ENCODE data around the gene TGFB3.

TGFB3 gene

DNA sequence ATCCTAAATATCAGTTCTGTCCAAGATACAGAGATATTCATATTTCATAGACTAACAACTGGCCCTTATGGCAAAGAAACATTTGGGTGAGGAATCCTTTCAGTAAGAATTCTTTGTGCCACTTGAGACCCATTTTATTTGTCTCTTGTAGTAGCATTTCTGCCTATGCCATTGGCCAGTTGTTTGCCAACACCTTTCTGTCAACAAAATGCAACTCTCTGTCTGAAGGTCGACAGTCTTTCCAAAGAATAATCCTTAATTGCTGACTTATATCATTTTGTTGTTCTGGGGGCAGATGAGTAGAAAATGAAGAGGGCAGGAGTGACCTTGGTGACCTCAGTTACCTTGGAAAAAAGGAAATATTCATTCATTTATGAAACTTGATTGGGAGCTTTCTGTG lies 14.7 kb upstream of the TGFB3 start:
- Mint-ChIP-seq H3K27me3 (no peaks in the 10 kb centered on the region), H3K9me3 (no peaks in the 10 kb centered on the region), H3K4me3 (no peak overlapping the region), H3K36me3 (ENCODE audit: low read depth) (peaks cover 53% of the 10 kb centered on the region), H3K27ac (no peak overlapping the region), H3K4me1 (ENCODE audit: low read depth) (no peaks in the 10 kb centered on the region)

- H3K36me3 Mint-ChIP-seq (ENCODE audit: low read depth): peaks cover 46% of the 10 kb centered on the region
- no peaks in the 10 kb centered on the region for H3K4me1 Mint-ChIP-seq (ENCODE audit: low read depth)
- H3K27me3 Mint-ChIP-seq: no peaks in the 10 kb centered on the region
- no peaks in the 10 kb centered on the region for H3K9me3 Mint-ChIP-seq
- no peak overlapping the region for H3K27ac Mint-ChIP-seq
- no peak overlapping the region for H3K4me3 Mint-ChIP-seq
These were observed 13.7 kb upstream of the TGFB3 start for GRCh38 chr14:75995372-75996041.

GRCh38 chr14:75993567-75994041 lies 11.8 kb upstream of the TGFB3 start:
- Mint-ChIP-seq H3K9me3 (no peaks in the 10 kb centered on the region), H3K4me1 (ENCODE audit: low read depth) (no peaks in the 10 kb centered on the region), H3K4me3 (no peak overlapping the region), H3K27ac (no peak overlapping the region), H3K36me3 (ENCODE audit: low read depth) (peaks cover 50% of the 10 kb centered on the region), H3K27me3 (no peaks in the 10 kb centered on the region)

DNA sequence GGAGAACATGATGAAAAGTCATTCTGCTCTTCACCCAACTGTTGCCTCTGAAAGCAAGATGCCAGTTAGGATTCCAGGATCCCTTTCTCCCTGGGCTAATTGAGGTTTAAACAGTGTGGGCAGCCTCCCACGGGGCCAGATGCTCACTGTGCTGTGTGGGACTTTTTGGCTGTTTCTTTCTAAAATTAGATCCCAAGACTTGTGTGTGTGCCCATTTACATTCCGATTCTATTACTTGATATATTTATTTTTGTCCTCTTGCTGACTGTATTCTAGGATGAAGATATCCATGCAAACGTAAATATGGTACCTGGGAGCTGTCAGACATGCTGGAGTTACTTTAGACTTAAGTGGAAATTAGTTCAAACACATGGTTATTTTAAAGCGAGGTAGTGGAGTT lies 10.0 kb upstream of the TGFB3 start:
- Mint-ChIP-seq H3K36me3 (ENCODE audit: low read depth) (peaks cover 39% of the 10 kb centered on the region), H3K4me1 (ENCODE audit: low read depth) (peaks cover under 1% of the 10 kb centered on the region), H3K4me3 (no peak overlapping the region), H3K27ac (no peak overlapping the region), H3K9me3 (no peaks in the 10 kb centered on the region), H3K27me3 (no peaks in the 10 kb centered on the region)

DNA sequence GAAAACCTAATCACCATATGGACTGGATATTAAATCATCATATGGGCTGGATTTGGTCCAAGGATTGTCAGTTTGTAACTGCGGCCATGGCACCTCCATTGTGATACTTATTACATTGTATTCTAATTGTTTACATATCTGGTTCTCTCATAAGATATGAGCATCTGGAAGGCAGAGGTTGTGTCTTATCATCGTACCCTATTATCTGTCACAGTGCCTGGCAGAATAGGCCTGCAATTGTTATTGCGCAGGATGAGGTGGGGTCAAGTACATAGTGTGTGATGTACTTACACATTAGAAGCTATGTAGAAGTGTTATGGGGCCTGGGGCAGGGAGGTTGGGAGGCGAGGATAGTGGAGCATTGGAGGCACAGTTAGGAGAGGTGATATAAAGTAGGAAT lies 8.5 kb upstream of the TGFB3 start:
- Mint-ChIP-seq H3K27me3 (no peaks in the 10 kb centered on the region), H3K4me3 (no peak overlapping the region), H3K36me3 (ENCODE audit: low read depth) (peaks cover 26% of the 10 kb centered on the region), H3K27ac (no peak overlapping the region), H3K4me1 (ENCODE audit: low read depth) (peaks cover 12% of the 10 kb centered on the region), H3K9me3 (no peaks in the 10 kb centered on the region)

DNA sequence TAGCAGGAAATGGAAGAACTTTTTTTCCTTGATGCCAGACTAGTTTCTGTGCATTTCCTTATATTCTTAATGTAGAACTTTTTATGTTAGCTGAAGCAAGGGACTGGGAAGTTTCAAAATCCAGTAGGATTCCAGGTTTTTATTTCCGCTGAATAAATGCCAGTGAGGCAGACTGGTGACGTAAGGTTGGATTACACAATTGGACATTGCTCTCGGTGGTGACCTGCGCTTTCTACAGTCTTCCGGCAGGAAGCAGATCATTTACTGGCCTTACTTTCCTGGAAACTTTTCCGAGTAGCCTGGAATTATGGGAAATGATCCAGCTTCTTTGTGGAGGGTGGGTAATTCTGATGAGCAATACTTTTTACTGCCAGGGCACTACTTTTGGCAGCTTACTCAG lies 7.3 kb upstream of the TGFB3 start:
- Mint-ChIP-seq H3K27ac (no peak overlapping the region), H3K27me3 (no peaks in the 10 kb centered on the region), H3K9me3 (no peaks in the 10 kb centered on the region), H3K4me3 (no peak overlapping the region), H3K4me1 (ENCODE audit: low read depth) (peaks cover 13% of the 10 kb centered on the region), H3K36me3 (ENCODE audit: low read depth) (peaks cover 16% of the 10 kb centered on the region)

DNA sequence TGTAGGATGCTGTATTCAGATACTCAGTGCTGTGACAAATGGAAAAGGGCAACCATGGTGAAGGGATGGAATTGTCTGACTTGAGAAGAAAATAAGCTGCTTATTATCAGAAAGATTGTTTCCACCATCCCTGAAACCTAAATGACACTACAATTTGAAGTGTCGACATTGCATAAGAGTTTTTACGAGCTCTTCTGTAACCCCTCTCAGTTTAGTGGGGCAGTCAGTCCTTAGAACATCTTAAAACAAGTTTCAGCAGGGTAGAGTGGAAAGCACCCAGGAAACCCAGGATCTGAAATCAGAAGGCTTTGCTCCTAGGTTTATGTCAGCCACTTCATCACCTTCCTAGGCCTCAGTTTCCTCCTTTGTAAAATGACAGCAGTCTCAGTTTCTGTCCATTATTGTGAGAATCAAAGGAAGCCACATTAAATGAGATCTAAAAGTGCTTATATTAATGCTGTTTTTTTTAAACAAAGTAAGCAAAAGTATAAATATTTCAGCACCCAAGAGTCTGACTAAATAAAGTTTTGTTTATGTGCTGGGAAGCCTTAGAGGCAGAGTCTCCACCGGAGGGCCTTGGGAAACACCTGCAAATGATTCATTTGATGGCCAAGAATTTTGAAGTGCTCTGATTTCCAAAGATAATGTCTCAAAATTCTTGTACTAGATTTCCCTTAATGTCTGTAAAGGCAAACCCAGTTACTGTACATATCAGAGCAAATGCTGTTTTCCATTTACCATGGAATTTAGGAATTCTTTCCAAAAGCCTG lies 5.6 kb upstream of the TGFB3 start:
- Mint-ChIP-seq H3K27me3 (no peaks in the 10 kb centered on the region), H3K4me3 (no peak overlapping the region), H3K9me3 (no peaks in the 10 kb centered on the region), H3K4me1 (ENCODE audit: low read depth) (peaks cover 18% of the 10 kb centered on the region), H3K36me3 (ENCODE audit: low read depth) (peaks cover 14% of the 10 kb centered on the region), H3K27ac (no peak overlapping the region)

DNA sequence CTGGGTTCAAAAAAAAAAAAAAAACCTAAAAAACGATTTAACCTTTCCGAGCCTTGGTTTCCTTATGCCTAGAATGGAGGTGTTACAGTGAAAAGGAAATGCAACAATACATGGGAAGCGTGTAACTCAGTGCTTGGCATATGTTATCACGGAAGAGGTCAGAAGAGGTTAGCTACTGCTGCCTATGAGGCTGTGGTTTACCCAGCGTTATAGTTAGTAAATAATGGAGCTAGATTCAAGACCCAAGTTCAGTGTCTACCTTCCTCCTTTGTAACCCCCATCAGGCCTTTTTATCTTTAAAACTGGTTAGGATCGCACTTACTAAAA lies 4.6 kb upstream of the TGFB3 start:
- H3K9me3 Mint-ChIP-seq: no peaks in the 10 kb centered on the region

GRCh38 chr14:75985618-75986438 lies 4.0 kb upstream of the TGFB3 start, which contains the start of gene IFT43:
IFT43 (plus strand) TSS chr14:75985763; CDS start chr14:75985787, 24 bp downstream.
- peak within 1 kb of the TSS; percentile 70 for H3K27ac Mint-ChIP-seq
- no peaks in the 10 kb centered on the region for H3K9me3 Mint-ChIP-seq
- peaks cover 29% of the 10 kb centered on the region for H3K4me1 Mint-ChIP-seq (ENCODE audit: low read depth)
- peaks cover 14% of the 10 kb centered on the region for H3K36me3 Mint-ChIP-seq (ENCODE audit: low read depth)
- no peaks in the 10 kb centered on the region for H3K27me3 Mint-ChIP-seq
- peak within 1 kb of the TSS; percentile 88 for H3K4me3 Mint-ChIP-seq

More for the DNA sequence above, 4.6 kb upstream of the TGFB3 start:
- Mint-ChIP-seq H3K4me3 (peak overlapping the region; percentile 88), H3K36me3 (ENCODE audit: low read depth) (peaks cover 14% of the 10 kb centered on the region), H3K27ac (peak overlapping the region; percentile 66), H3K4me1 (ENCODE audit: low read depth) (peaks cover 24% of the 10 kb centered on the region), H3K27me3 (no peaks in the 10 kb centered on the region)

- peaks cover 3% of the 10 kb centered on the region for H3K36me3 Mint-ChIP-seq (ENCODE audit: low read depth)
- H3K4me3 Mint-ChIP-seq: no peak overlapping the region
- H3K27ac Mint-ChIP-seq: no peak overlapping the region
- no peaks in the 10 kb centered on the region for H3K9me3 Mint-ChIP-seq
- peaks cover 38% of the 10 kb centered on the region for H3K4me1 Mint-ChIP-seq (ENCODE audit: low read depth)
- no peaks in the 10 kb centered on the region for H3K27me3 Mint-ChIP-seq
These were observed 2.9 kb upstream of the TGFB3 start for GRCh38 chr14:75984674-75985073.

DNA sequence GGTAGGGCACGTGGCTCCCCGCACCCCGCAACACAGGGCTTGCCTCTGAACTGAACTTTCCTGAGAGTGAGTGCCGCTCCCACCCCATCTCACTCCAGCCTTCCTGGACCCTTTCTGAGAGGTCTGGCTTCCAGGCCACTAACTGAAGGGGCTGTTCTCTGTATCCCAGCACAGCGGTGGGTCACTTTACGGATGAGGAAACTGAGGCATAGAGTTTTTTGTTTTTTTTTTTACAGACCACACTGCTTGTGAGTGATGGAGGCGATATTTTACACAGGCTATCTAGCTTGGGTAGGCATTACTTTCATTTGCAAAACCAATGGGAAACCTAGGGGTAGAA lies 1.2 kb upstream of the TGFB3 start:
- Mint-ChIP-seq H3K36me3 (ENCODE audit: low read depth) (no peaks in the 10 kb centered on the region), H3K27me3 (no peaks in the 10 kb centered on the region), H3K9me3 (no peaks in the 10 kb centered on the region), H3K4me1 (ENCODE audit: low read depth) (peaks cover 54% of the 10 kb centered on the region), H3K4me3 (peak overlapping the region; percentile 88), H3K27ac (peak overlapping the region; percentile 63)

GRCh38 chr14:75982266-75983018 lies 647 bp upstream of the TGFB3 start:
- Mint-ChIP-seq H3K36me3 (ENCODE audit: low read depth) (no peaks in the 10 kb centered on the region), H3K27ac (peak overlapping the region; percentile 86), H3K9me3 (no peaks in the 10 kb centered on the region), H3K4me3 (peak overlapping the region; percentile 88), H3K27me3 (no peaks in the 10 kb centered on the region), H3K4me1 (ENCODE audit: low read depth) (peaks cover 54% of the 10 kb centered on the region)

GRCh38 chr14:75980856-75981255 lies 939 bp downstream of the TGFB3 start:
- no peaks in the 10 kb centered on the region for H3K9me3 Mint-ChIP-seq
- no peaks in the 10 kb centered on the region for H3K27me3 Mint-ChIP-seq
- H3K27ac Mint-ChIP-seq: no peak overlapping the region
- peak overlapping the region; percentile 88 for H3K4me3 Mint-ChIP-seq
- H3K36me3 Mint-ChIP-seq (ENCODE audit: low read depth): no peaks in the 10 kb centered on the region
- peaks cover 46% of the 10 kb centered on the region for H3K4me1 Mint-ChIP-seq (ENCODE audit: low read depth)

DNA sequence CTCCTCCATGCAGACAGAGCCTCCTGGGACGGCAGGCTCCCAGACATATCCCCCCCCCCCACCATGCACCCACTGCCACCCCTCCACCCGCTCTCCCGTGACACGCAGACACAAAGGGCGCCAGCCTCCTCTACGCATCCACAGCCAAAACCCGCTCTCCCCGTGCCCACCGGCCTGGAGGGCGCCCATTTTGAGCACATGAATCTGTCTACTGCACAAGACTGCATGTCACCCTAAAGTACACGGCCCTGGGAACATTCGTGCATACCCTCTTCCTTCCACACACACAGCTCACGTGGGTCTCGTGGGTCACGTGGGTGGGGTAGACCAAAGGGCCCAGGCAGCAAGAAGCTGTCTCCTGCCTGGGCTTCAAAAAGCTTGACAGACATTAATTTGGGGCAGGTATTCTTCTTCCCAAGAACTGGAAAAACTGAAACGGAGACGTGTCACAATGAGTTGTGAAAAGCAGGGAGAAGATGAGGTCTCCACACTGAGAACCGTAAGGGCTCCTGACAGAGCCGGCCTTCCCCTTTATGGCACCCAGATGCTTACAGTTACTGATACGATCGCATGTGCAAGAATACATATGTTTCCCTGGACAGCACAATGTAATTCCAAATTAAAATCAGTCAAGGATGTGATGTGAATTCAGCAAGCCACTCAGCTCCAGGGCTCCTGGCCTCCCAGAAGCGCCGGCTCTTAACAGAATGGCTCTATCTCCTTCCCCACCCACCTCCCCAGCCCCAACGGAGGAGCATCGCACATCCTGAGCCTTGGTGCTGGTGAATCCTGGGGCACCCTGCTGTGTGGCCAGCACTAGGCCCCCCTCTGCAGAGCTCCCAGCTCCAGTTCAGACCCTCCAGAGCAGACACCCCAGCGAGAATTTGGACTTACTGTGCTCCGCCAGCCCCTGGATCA lies 1.9 kb downstream of the TGFB3 start:
- Mint-ChIP-seq H3K27ac (no peak overlapping the region), H3K4me1 (ENCODE audit: low read depth) (peaks cover 42% of the 10 kb centered on the region), H3K36me3 (ENCODE audit: low read depth) (no peaks in the 10 kb centered on the region), H3K27me3 (no peaks in the 10 kb centered on the region), H3K4me3 (peak overlapping the region; percentile 48), H3K9me3 (no peaks in the 10 kb centered on the region)

Measured in stimulated activated naive CD8-positive, alpha-beta T cell treated with anti-CD3 and anti-CD28 coated beads, Interleukin-15, Interleukin-2, amounts not matched to agents 100 ng/mL and 50 ng/mL, for 24 hours (primary cell).